ENCODE measurements around the gene SLC9A9. TPM values are rescaled to one million over a fixed set of nuclear protein-coding genes. Genes with fewer than 3 reads are reported as not detected.

The SLC9A9 gene
- total RNA-seq, 1 donor from 2014 or later, result 0.22 TPM

- H3K36me3 Mint-ChIP-seq, result no peaks in the 10 kb centered on the region
- Histone ChIP-seq H3K36me3 (no peaks in the 10 kb centered on the region), H3K27me3 (no peaks in the 10 kb centered on the region), H3K27ac (no peak overlapping the region), H3K9me3 (ENCODE audit: low read depth) (peaks cover 11% of the 10 kb centered on the region), H3K4me1 (no peaks in the 10 kb centered on the region), H3K79me2 (ENCODE audit: low read depth) (no peaks in the 10 kb centered on the region), H3K4me2 (no peak overlapping the region), H2AFZ (replicated peaks) (no peak overlapping the region), H4K20me1 (ENCODE audit: low read depth) (no peaks in the 10 kb centered on the region), H3K9ac (no peak overlapping the region), H3K4me3 (no peak overlapping the region), H3F3A (ENCODE audit: low read depth) (no peaks in the 10 kb centered on the region)
- H3K4me1 Mint-ChIP-seq, result no peaks in the 10 kb centered on the region
- no peak overlapping the region for H3K27ac Mint-ChIP-seq
- no peak for DNase-seq (ENCODE audit: low spot score)
- peaks cover 25% of the 10 kb centered on the region for H3K9me3 Mint-ChIP-seq
- no peak overlapping the region for H3K4me3 Mint-ChIP-seq
- TF ChIP-seq CTCF (IDR thresholded peaks at IDR 0.05), result no peak
- no peak for TF ChIP-seq EZH2phosphoT487 (IDR thresholded peaks at IDR 0.05)
- no peak for TF ChIP-seq EZH2 (IDR thresholded peaks at IDR 0.05)
- H3K27me3 Mint-ChIP-seq (ENCODE audit: insufficient read depth, low read depth), result peaks cover 4% of the 10 kb centered on the region
These were observed 289.0 kb downstream of the SLC9A9 start for GRCh38 chr3:143559296-143559695.

GRCh38 chr3:143552851-143553250 is 295.4 kb downstream of the SLC9A9 start:
- Histone ChIP-seq H3K4me2 (no peak overlapping the region), H3K4me3 (no peak overlapping the region), H3K4me1 (no peaks in the 10 kb centered on the region), H3K9ac (no peak overlapping the region), H3K36me3 (no peaks in the 10 kb centered on the region), H3K27me3 (no peaks in the 10 kb centered on the region), H2AFZ (replicated peaks) (no peak overlapping the region), H3F3A (ENCODE audit: low read depth) (no peaks in the 10 kb centered on the region), H3K9me3 (ENCODE audit: low read depth) (peaks cover 3% of the 10 kb centered on the region), H3K79me2 (ENCODE audit: low read depth) (no peaks in the 10 kb centered on the region), H3K27ac (no peak overlapping the region), H4K20me1 (ENCODE audit: low read depth) (no peaks in the 10 kb centered on the region)
- TF ChIP-seq EZH2 (IDR thresholded peaks at IDR 0.05) (no peak), EZH2phosphoT487 (IDR thresholded peaks at IDR 0.05) (no peak), CTCF (IDR thresholded peaks at IDR 0.05) (no peak)
- no peaks in the 10 kb centered on the region for H3K36me3 Mint-ChIP-seq
- peaks cover 11% of the 10 kb centered on the region for H3K9me3 Mint-ChIP-seq
- H3K4me1 Mint-ChIP-seq, result no peaks in the 10 kb centered on the region
- no peak overlapping the region for H3K27ac Mint-ChIP-seq
- no peaks in the 10 kb centered on the region for H3K27me3 Mint-ChIP-seq (ENCODE audit: insufficient read depth, low read depth)
- DNase-seq (ENCODE audit: low spot score), result no peak
- H3K4me3 Mint-ChIP-seq, result no peak overlapping the region

- H3K4me1 ChIP-seq, result no peaks in the 10 kb centered on the region
- H3K27me3 Mint-ChIP-seq (ENCODE audit: insufficient read depth, low read depth), result no peaks in the 10 kb centered on the region
- no peaks in the 10 kb centered on the region for H3K4me1 Mint-ChIP-seq
- H3K36me3 Mint-ChIP-seq, result no peaks in the 10 kb centered on the region
- no peak overlapping the region for H2AFZ ChIP-seq (replicated peaks)
- no peak overlapping the region for H3K4me2 ChIP-seq
- H3K9ac ChIP-seq, result no peak overlapping the region
- TF ChIP-seq EZH2 (IDR thresholded peaks at IDR 0.05), result no peak
- TF ChIP-seq CTCF (IDR thresholded peaks at IDR 0.05), result no peak
- no peak for TF ChIP-seq EZH2phosphoT487 (IDR thresholded peaks at IDR 0.05)
- no peaks in the 10 kb centered on the region for H3F3A ChIP-seq (ENCODE audit: low read depth)
- H3K4me3 ChIP-seq, result no peak overlapping the region
- H3K27ac Mint-ChIP-seq, result no peak overlapping the region
- no peaks in the 10 kb centered on the region for H3K79me2 ChIP-seq (ENCODE audit: low read depth)
- no peak overlapping the region for H3K4me3 Mint-ChIP-seq
- DNase-seq (ENCODE audit: low spot score), result no peak
- no peaks in the 10 kb centered on the region for H3K27me3 ChIP-seq
- no peaks in the 10 kb centered on the region for H4K20me1 ChIP-seq (ENCODE audit: low read depth)
- peaks cover 3% of the 10 kb centered on the region for H3K9me3 Mint-ChIP-seq
- H3K27ac ChIP-seq, result no peak overlapping the region
- no peaks in the 10 kb centered on the region for H3K9me3 ChIP-seq (ENCODE audit: low read depth)
- no peaks in the 10 kb centered on the region for H3K36me3 ChIP-seq
These were observed 296.5 kb downstream of the SLC9A9 start for GRCh38 chr3:143551761-143552160.

Data from neural progenitor cell (in vitro differentiated cells).